H7 (cell line): ENCODE results near the gene CFLAR. TPM values are rescaled to one million over a fixed set of nuclear protein-coding genes. Genes with fewer than 3 reads are reported as not detected.
"Not testable (repeated sequence)": the region's sequence is repeated elsewhere in the genome, so short reads cannot be mapped to it uniquely, and the experiment has no call there.

Experiments
- DNase-seq: peaks from one replicate; pipeline ENCODE4 v3.0.0; 2012
- H3K27me3 ChIP-seq: 2 replicates; pipeline ENCODE4 v1.6.0; 2011; ENCODE audit warnings: mild to moderate bottlenecking, low read length; ENCODE audit not compliant: control insufficient read depth, insufficient read depth
- H3K36me3 ChIP-seq: replicated peaks from 2 replicates; pipeline ENCODE4 v1.5.1; 2011; ENCODE audit warnings: low read length; ENCODE audit not compliant: control insufficient read depth, insufficient read depth
- H3K4me3 ChIP-seq: 2 replicates; pipeline ENCODE4 v1.5.1; 2011; ENCODE audit warnings: low read depth, mild to moderate bottlenecking, control low read depth, low read length, moderate library complexity; ENCODE audit not compliant: insufficient read depth
- total RNA-seq: library from RNA; depleted of rRNA; stranded (reverse); fragments of >200 nt; shearing (Covaris generic); gene quantifications from 2 replicates; pipeline ENCODE4 v1.2.3, GENCODE V29; 2014

Gene CFLAR
- total RNA-seq, 1 experiment from 2014 or later: 18.3 TPM

GRCh38 chr2:201130524-201131186 is 14.7 kb downstream of the CFLAR start:
- no peaks in the 10 kb centered on the region for H3K27me3 ChIP-seq
- H3K4me3 ChIP-seq: peak overlapping the region; percentile 4; the same call in 1 of the 2 replicates
- DNase-seq: no peak
- no peaks in the 10 kb centered on the region for H3K36me3 ChIP-seq

- Histone ChIP-seq H3K4me3 (no peak overlapping the region), H3K27me3 (no peaks in the 10 kb centered on the region), H3K36me3 (no peaks in the 10 kb centered on the region)
- no peak for DNase-seq
Observed at GRCh38 chr2:201132518-201132917, 16.6 kb downstream of the CFLAR start.

- H3K36me3 ChIP-seq: no peaks in the 10 kb centered on the region
- no peaks in the 10 kb centered on the region for H3K27me3 ChIP-seq
- no peak for DNase-seq
- no peak overlapping the region for H3K4me3 ChIP-seq
Observed at GRCh38 chr2:201135386-201135785, 19.4 kb downstream of the CFLAR start.

GRCh38 chr2:201136889-201137321 is 20.9 kb downstream of the CFLAR start:
- no peaks in the 10 kb centered on the region for H3K27me3 ChIP-seq
- no peaks in the 10 kb centered on the region for H3K36me3 ChIP-seq
- no peak for DNase-seq
- H3K4me3 ChIP-seq: no peak overlapping the region

- no peaks in the 10 kb centered on the region for H3K36me3 ChIP-seq
Observed at GRCh38 chr2:201137505-201138400, 21.8 kb downstream of the CFLAR start.

GRCh38 chr2:201138401-201138970 is 22.5 kb downstream of the CFLAR start:
- no peak for DNase-seq
- H3K4me3 ChIP-seq: no peak overlapping the region
- no peaks in the 10 kb centered on the region for H3K36me3 ChIP-seq
- H3K27me3 ChIP-seq: no peaks in the 10 kb centered on the region

More at GRCh38 chr2:201137505-201138400, 21.8 kb downstream of the CFLAR start:
- DNase-seq: no peak
- no peaks in the 10 kb centered on the region for H3K27me3 ChIP-seq
- no peak overlapping the region for H3K4me3 ChIP-seq

- H3K4me3 ChIP-seq: peak overlapping the region; percentile 13
- not testable (repeated sequence) for H3K27me3 ChIP-seq, H3K36me3 ChIP-seq, DNase-seq
Observed at GRCh38 chr2:201138986-201139781, 23.2 kb downstream of the CFLAR start.

- H3K27me3 ChIP-seq: no peaks in the 10 kb centered on the region
- H3K36me3 ChIP-seq: no peaks in the 10 kb centered on the region
- H3K4me3 ChIP-seq: peak overlapping the region; percentile 18
- peak; percentile 34 for DNase-seq
Observed at GRCh38 chr2:201139836-201140604, 24.1 kb downstream of the CFLAR start.

- no peak overlapping the region for H3K4me3 ChIP-seq
- no peak for DNase-seq
Observed at GRCh38 chr2:201144101-201145051, 28.4 kb downstream of the CFLAR start.

GRCh38 chr2:201148434-201148990 is 32.5 kb downstream of the CFLAR start:
- no peaks in the 10 kb centered on the region for H3K36me3 ChIP-seq
- no peak overlapping the region for H3K4me3 ChIP-seq
- no peak for DNase-seq
- H3K27me3 ChIP-seq: no peaks in the 10 kb centered on the region

More at GRCh38 chr2:201144101-201145051, 28.4 kb downstream of the CFLAR start:
- Histone ChIP-seq H3K36me3 (no peaks in the 10 kb centered on the region), H3K27me3 (no peaks in the 10 kb centered on the region)

GRCh38 chr2:201149064-201149820 is 33.3 kb downstream of the CFLAR start:
- Histone ChIP-seq H3K4me3 (no peak overlapping the region), H3K36me3 (no peaks in the 10 kb centered on the region), H3K27me3 (no peaks in the 10 kb centered on the region)
- no peak for DNase-seq

- not testable (repeated sequence) for H3K36me3 ChIP-seq, H3K27me3 ChIP-seq, DNase-seq, H3K4me3 ChIP-seq
Observed at GRCh38 chr2:201149821-201150165, 33.8 kb downstream of the CFLAR start.
